Activated CD4-positive, alpha-beta T cell treated with anti-CD3 and anti-CD28 coated beads for 36 hours (primary cell): ENCODE results near the gene ST7. TPM values are rescaled to one million over a fixed set of nuclear protein-coding genes. Genes with fewer than 3 reads are reported as not detected.
"Not testable (repeated sequence)": the region's sequence is repeated elsewhere in the genome, so short reads cannot be mapped to it uniquely, and the experiment has no call there.

ENCODE experiments used
- ATAC-seq: fragments of 200-7000 bp; cut with Tn5 transposase; one replicate; pipeline ENCODE4 v1.10.0; 2021; ENCODE audit warnings: mild to moderate bottlenecking, moderate library complexity
- CTCF ChIA-PET: fragments of 350-600 bp; sonication (Branson Sonifier 250); formaldehyde crosslinking; loops from one replicate; lab custom pipeline; 2021; ENCODE audit warnings: antibody characterized with exemption; lab: Charles Lee
- POLR2A ChIA-PET: fragments of 350-600 bp; sonication (Branson Sonifier 250); formaldehyde crosslinking; loops from one replicate; lab custom pipeline; 2021; ENCODE audit warnings: antibody characterized with exemption, inconsistent platforms; lab: Charles Lee
- DNase-seq: peaks from one replicate; pipeline ENCODE4 v3.0.0-alpha.2; 2020
- H3K27ac Mint-ChIP-seq: one replicate; pipeline ENCODE4 v1.8.0; 2021; ENCODE audit warnings: mixed read lengths
- H3K27me3 Mint-ChIP-seq: one replicate; pipeline ENCODE4 v1.8.0; 2021; ENCODE audit warnings: mixed read lengths
- H3K36me3 Mint-ChIP-seq: one replicate; pipeline ENCODE4 v1.8.0; 2021; ENCODE audit warnings: low read depth, mixed read lengths
- H3K4me1 Mint-ChIP-seq: one replicate; pipeline ENCODE4 v1.8.0; 2021; ENCODE audit warnings: mixed read lengths
- H3K4me3 Mint-ChIP-seq: one replicate; pipeline ENCODE4 v1.8.0; 2021; ENCODE audit warnings: mild to moderate bottlenecking, moderate library complexity, mixed read lengths
- H3K9me3 Mint-ChIP-seq: one replicate; pipeline ENCODE4 v1.8.0; 2021; ENCODE audit warnings: low read depth, mixed read lengths
- intact Hi-C, 2 experiments: fragments of 100-400 bp; cut with DNase I in 1 of 2; cut with micrococcal nuclease in 1 of 2; formaldehyde crosslinking; loops; one replicate each; pipeline versions ENCODE4 v1.14.2 to v1.15.1; 2022 to 2024; cut with DNase I, micrococcal nuclease
- total RNA-seq, 2 experiments: library from RNA; stranded (reverse); gene quantifications; one replicate each; pipeline ENCODE4 v1.2.3, GENCODE V29; 2021

ST7 gene
- total RNA-seq, 2 experiments from 2014 or later = 6.4 to 8.1 TPM

DNA sequence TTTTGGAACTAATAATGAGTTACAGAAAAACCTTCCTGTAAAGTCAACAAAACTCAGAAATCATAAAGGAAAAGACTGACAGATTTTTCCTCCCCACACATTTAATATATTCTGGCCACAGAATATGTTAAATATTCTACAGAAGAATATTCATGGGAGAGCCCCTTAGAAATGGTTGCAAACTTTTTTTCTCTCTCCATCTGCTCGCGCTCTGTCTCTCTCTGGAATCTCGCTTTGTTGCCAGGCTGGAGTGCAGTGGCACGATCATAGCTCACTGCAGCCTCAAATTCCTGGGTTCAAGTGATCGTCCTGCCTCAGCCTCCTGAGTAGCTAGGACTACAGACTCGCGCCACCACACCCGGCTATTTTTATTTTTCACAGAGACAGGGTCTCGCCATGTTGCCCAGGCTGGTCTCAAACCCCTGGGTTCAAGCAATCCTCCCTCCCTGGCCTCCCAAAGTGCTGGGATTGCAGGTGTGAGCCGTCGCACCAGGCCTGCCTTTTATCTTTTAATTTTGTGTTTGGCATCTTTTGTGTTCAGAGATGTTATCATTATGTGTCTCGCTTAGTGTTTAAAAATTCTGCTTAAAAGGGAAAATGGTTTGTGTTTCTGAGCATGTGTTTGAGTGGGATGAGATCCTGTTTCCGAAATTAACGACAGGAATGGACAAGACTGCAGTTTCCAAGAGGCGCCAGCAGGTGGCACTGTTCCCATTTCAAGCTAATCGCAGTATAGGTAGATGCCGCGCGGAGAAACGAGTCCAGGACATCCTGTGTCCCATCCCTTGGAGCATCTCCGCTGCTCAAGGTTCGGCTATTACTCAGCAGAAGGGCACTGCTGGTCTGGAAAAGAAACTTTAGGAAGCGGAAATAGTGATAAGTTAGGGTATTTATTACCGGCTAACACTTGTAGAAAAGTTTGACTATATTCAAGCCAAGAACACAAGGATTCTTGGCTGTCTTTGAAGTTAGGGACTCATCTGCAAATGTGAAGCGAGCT lies 23.1 kb upstream of the ST7 start:
- H3K9me3 Mint-ChIP-seq = no peaks in the 10 kb centered on the region
- ATAC-seq = peak; percentile 85

DNA sequence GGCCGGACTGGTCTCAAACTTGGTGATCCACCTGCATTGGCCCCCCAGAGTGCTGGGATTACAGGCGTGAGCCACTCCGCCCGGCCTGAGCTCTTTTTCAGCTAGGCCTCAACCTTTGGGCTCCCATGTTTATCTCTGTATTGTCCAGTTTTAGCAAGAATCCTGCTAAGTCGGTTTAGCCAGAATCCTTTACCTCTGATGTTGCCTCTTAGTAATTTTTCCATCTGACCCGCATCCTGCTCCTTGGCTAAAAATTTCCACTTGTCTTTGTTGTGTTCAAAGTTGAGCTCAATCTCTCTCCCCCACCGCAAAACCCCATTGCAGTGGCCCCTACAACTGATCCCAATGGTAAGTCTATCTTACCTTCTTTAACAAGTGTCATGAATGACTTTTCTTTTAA lies 20.7 kb upstream of the ST7 start:
- no peak for ATAC-seq
- Mint-ChIP-seq H3K9me3 (no peaks in the 10 kb centered on the region), H3K4me3 (no peak overlapping the region), H3K27ac (no peak overlapping the region), H3K4me1 (peaks cover 6% of the 10 kb centered on the region), H3K36me3 (no peaks in the 10 kb centered on the region), H3K27me3 (peaks cover 10% of the 10 kb centered on the region)
- intact Hi-C loops = loop anchor here (5.0 to 10.0 kb wide), 2 partner anchors 80 to 782 kb away; no protein-coding TSS in a partner anchor
- POLR2A ChIA-PET = no interaction called here
- CTCF ChIA-PET = interaction anchor here (0.8 to 6.9 kb wide), 9 partner anchors 9 to 1221 kb away, joined by 3 to 83 read pairs (median 4); partner anchors contain the start of gene ST7
- DNase-seq = no peak

More for the DNA sequence above, 23.1 kb upstream of the ST7 start:
- peaks cover 3% of the 10 kb centered on the region for H3K27me3 Mint-ChIP-seq
- H3K4me3 Mint-ChIP-seq = no peak overlapping the region
- H3K4me1 Mint-ChIP-seq = peaks cover 6% of the 10 kb centered on the region
- DNase-seq = peak; percentile 86
- H3K27ac Mint-ChIP-seq = no peak overlapping the region
- POLR2A ChIA-PET = no interaction called here
- H3K36me3 Mint-ChIP-seq = no peaks in the 10 kb centered on the region
- intact Hi-C loops = loop anchor here (1.0 to 10.0 kb wide), 8 partner anchors 55 to 785 kb away; no protein-coding TSS in a partner anchor
- CTCF ChIA-PET = interaction anchor here (0.6 to 6.9 kb wide), 24 partner anchors 8 to 281 kb away, joined by 3 to 83 read pairs (median 4); no protein-coding TSS in a partner anchor

DNA sequence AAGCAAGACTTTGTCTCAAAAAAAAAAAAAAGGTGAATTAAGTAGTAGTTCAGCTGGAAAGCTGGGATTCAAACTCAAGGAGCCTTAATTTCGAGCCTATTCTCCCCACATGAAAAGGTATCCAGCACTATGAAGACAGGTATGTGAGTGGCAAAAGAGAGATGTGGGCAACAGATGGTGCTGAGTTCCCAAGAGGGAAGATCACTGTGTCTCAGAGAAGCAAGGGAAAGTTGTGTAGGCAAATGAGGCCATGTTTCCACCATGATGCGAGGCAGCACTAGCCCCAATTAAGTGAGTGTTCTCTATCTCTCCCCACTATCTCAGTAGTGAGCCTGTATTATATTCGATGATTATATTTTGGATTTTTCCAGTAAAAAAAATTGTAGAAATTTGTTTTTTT lies 19.8 kb upstream of the ST7 start:
- intact Hi-C loops = loop anchor here (5.0 to 10.0 kb wide), 2 partner anchors 79 to 781 kb away; no protein-coding TSS in a partner anchor
- Mint-ChIP-seq H3K27me3 (peaks cover 11% of the 10 kb centered on the region), H3K36me3 (no peaks in the 10 kb centered on the region), H3K4me3 (no peak overlapping the region), H3K27ac (no peak overlapping the region), H3K4me1 (peaks cover 6% of the 10 kb centered on the region), H3K9me3 (no peaks in the 10 kb centered on the region)
- POLR2A ChIA-PET = no interaction called here
- ATAC-seq = no peak
- CTCF ChIA-PET = interaction anchor here (0.7 to 6.9 kb wide), 5 partner anchors 10 to 193 kb away, joined by 3 to 83 read pairs (median 5); no protein-coding TSS in a partner anchor
- DNase-seq = no peak

DNA sequence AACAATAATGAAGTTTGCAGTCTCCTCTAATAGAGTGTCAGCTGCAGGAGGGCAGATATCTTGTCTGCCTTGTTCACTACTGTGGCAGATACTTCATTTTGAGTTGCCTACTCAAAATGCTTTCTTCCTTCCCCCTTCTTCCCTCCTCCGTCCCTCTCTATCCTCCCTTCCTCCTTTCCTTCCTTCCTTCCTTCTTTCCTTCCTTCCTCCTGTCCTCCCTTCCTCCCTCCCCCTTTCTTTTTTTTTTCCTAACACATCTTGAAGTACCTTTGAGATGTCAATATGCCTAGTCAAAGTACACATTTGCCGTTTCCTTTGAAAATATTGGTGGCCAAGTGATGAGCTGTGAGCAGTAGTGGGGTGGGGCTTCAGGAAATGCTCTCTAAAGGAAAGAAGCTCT lies 18.7 kb upstream of the ST7 start:
- Mint-ChIP-seq H3K27ac (no peak overlapping the region), H3K4me1 (peaks cover 6% of the 10 kb centered on the region), H3K4me3 (no peak overlapping the region), H3K27me3 (peaks cover 11% of the 10 kb centered on the region), H3K36me3 (no peaks in the 10 kb centered on the region), H3K9me3 (no peaks in the 10 kb centered on the region)
- intact Hi-C loops = loop anchor here (5.0 to 10.0 kb wide), 2 partner anchors 78 to 780 kb away; no protein-coding TSS in a partner anchor
- ChIA-PET CTCF (no interaction called here), POLR2A (no interaction called here)
- DNase-seq = no peak
- ATAC-seq = no peak

DNA sequence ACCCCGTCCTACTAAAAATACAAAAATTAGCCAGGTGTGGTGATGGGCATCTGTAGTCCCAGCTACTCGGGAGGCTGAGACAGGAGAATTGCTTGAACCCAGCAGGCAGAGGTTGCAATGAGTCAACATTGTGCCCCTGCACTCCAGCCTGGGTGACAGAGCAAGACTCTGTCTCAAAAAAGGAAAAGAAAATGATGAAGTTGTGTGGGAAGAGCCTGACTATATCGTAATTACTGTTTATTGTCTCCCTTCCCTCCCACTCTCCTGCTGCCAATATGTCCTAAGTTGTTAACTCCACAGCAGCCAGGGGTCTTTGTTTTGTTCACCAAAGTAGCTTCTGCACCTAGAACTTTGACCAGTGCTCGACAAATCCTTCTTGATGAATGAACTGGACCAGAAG lies 16.5 kb upstream of the ST7 start:
- ATAC-seq, H3K27me3 Mint-ChIP-seq, POLR2A ChIA-PET, H3K4me1 Mint-ChIP-seq, H3K9me3 Mint-ChIP-seq, DNase-seq, CTCF ChIA-PET, H3K36me3 Mint-ChIP-seq, H3K27ac Mint-ChIP-seq, H3K4me3 Mint-ChIP-seq: not testable (repeated sequence)
- intact Hi-C loops = loop anchor here in 1 of 2 experiments (10.0 kb wide), 1 partner anchor 778 kb away; no protein-coding TSS in a partner anchor

DNA sequence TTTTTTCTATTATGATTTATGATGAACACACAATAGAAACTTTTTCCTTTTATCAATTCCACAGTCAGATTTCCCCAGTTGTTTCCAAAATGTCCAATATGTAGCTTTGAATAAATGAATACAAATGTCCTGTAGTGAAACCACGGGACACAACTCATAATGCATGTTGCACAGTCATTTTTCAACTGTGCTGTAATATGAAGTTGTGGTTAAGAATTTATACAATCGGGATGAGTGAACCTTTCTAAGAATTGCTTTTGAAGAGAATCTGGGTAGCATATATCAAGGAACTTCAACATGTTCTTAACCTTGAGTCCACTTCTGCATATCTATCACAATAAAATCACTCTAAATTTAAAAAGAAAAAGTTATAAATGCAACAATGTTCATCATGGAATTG lies 14.6 kb upstream of the ST7 start:
- Mint-ChIP-seq H3K27ac (no peak overlapping the region), H3K36me3 (no peaks in the 10 kb centered on the region), H3K4me3 (no peak overlapping the region), H3K4me1 (no peaks in the 10 kb centered on the region), H3K27me3 (peaks cover 8% of the 10 kb centered on the region), H3K9me3 (no peaks in the 10 kb centered on the region)
- POLR2A ChIA-PET = no interaction called here
- CTCF ChIA-PET = interaction anchor here (0.6 to 1.2 kb wide), 4 partner anchors 8 to 186 kb away, joined by 3 to 6 read pairs (median 4); no protein-coding TSS in a partner anchor
- intact Hi-C loops = loop anchor here in 1 of 2 experiments (10.0 kb wide), 1 partner anchor 776 kb away; no protein-coding TSS in a partner anchor
- DNase-seq = no peak
- peak; percentile 55 for ATAC-seq

DNA sequence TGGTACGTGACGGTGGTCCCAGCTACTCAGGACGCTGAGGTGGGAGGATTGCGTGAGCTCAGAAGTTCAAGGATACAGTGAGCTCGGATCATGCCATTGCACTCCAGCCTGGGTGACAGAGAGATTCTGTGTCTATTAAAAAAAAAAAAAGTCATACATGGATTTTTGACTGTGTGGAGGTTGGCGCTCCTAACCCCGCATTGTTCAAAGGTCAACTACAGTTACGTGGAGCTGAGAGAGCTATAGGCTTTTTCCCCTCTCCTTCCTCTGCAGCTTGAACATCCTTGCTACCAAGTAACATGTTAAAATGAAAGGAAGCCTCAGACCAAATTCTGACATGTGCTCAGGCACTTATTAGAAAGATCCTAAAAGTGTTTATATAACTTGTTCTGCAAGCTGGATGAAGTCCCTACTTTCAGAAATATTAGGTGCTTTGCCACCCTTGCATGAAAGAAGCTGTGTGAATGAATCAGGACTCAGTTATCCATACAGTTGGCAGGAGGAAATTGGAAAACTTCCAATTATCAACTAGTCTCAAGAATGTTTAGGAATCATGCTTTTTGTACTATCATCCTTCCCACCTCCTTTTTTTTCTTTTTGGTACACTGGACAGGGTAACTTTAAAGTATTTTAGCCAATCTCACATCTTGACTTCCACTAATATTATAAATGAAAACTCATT lies 12.5 kb upstream of the ST7 start:
- Mint-ChIP-seq H3K27me3 (peaks cover 5% of the 10 kb centered on the region), H3K36me3 (no peaks in the 10 kb centered on the region), H3K9me3 (no peaks in the 10 kb centered on the region), H3K4me1 (no peaks in the 10 kb centered on the region), H3K4me3 (no peak overlapping the region), H3K27ac (no peak overlapping the region)
- ATAC-seq = no peak
- CTCF ChIA-PET = no interaction called here
- no peak for DNase-seq
- POLR2A ChIA-PET = no interaction called here
- intact Hi-C loops = no loop called here

DNA sequence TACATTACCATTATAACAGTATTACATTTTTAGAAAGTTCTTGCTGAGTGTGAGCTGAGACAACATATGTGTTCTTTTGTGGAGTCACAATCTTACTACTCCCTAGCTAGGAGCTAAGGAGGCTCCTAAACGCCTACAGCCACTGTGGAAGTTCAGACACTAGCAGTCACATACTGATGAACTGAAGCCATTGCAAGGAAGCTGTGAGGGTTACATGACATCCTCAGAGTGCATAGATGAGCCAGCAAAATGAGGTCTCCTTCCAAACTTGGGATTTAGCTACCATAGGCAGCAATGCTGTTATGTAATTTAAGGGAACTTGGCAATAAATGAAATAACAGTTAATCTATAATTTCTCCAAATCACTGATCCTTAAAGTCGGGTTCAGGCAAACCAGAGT lies 10.8 kb upstream of the ST7 start:
- Mint-ChIP-seq H3K9me3 (no peaks in the 10 kb centered on the region), H3K36me3 (no peaks in the 10 kb centered on the region), H3K4me1 (no peaks in the 10 kb centered on the region), H3K27me3 (peaks cover 2% of the 10 kb centered on the region), H3K4me3 (no peak overlapping the region), H3K27ac (no peak overlapping the region)
- DNase-seq (no peak), ATAC-seq (no peak)
- POLR2A ChIA-PET = no interaction called here
- CTCF ChIA-PET = interaction anchor here (2.0 to 2.1 kb wide), 2 partner anchors 10 to 176 kb away, joined by 6 to 7 read pairs; no protein-coding TSS in a partner anchor
- intact Hi-C loops = no loop called here

DNA sequence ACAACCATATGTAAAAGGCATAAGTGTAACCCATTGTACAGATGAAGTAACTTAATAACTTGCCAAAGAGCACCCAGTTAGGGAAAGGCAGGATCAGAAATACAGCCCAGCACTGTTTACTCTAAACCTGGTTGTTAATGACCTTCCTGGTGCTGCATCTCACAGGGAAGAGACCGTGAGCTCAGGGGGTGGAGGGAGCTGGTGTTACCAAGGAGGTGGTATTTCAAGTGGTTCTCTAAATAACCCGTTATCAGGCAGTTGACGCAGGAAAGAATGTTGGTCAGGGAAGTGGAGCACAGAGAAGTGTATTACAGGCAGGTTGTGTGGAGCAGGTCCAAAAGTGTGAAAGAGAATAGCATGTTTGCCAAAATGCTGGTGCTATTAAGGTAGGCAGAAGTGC lies 4.4 kb upstream of the ST7 start:
- CTCF ChIA-PET = no interaction called here
- ATAC-seq (no peak), DNase-seq (no peak)
- H3K27me3 Mint-ChIP-seq = no peaks in the 10 kb centered on the region
- POLR2A ChIA-PET = no interaction called here
- no peak overlapping the region for H3K4me3 Mint-ChIP-seq
- H3K4me1 Mint-ChIP-seq = peaks cover 6% of the 10 kb centered on the region
- no peak overlapping the region for H3K27ac Mint-ChIP-seq
- intact Hi-C loops = no loop called here
- H3K9me3 Mint-ChIP-seq = no peaks in the 10 kb centered on the region
- no peaks in the 10 kb centered on the region for H3K36me3 Mint-ChIP-seq

DNA sequence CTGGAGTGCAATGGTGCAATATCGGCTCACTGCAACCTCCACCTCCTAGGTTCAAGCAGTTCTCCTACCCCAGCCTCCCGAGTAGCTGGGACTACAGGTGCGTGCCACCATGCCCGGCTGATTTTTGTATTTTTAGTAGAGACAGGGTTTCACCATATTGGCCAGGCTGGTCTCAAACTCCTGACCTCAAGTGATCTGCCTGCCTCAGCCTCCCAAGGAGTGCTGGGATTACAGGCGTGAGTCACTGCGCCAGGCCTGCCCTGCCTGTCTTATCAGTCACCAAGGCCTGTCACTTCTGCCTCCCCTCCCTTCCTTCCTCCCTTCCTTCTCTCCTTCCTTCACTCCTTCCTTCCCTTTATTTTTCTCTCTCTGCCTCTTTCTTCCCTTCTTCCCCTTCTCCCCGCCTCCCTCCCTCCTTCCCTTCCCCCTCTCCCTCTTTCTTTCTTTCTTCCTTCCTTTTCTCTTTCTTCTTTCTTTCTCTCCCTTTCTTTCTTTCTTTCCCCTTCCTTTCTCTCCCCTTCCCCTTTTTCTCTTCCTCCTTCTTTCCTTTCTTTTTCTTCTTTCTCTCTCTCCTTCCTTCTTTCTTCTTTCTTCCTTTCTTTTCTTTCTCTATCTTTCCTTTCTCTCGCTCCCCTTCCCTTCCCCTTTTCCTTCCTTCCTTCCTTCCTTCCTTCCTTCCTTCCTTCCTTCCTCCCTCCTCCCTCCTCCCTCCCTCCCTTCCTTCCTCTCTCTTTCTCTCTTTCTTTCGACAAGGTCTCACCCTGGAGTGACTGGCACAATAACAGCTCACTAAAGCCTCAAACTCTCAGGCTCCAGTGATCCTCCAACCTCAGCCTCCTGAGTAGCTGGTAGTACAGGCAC lies 3.1 kb upstream of the ST7 start:
- ChIA-PET CTCF (no interaction called here), POLR2A (interaction anchor here (0.6 kb wide), 1 partner anchor 174 kb away, joined by 3 read pairs; no protein-coding TSS in a partner anchor)
- intact Hi-C loops = loop anchor here in 1 of 2 experiments (10.0 kb wide), 1 partner anchor 735 kb away; the partner anchor contains the start of gene TES
- DNase-seq (no peak), ATAC-seq (no peak)
- Mint-ChIP-seq H3K27ac (no peak overlapping the region), H3K36me3 (no peaks in the 10 kb centered on the region), H3K9me3 (no peaks in the 10 kb centered on the region), H3K27me3 (no peaks in the 10 kb centered on the region), H3K4me1 (peaks cover 16% of the 10 kb centered on the region), H3K4me3 (no peak overlapping the region)
